ENCODE results near the gene PLOD2. TPM values are rescaled to one million over a fixed set of nuclear protein-coding genes. Genes with fewer than 3 reads are reported as not detected.
"Not testable (repeated sequence)": the region's sequence is repeated elsewhere in the genome, so short reads cannot be mapped to it uniquely, and the experiment has no call there.

PLOD2 gene
- total RNA-seq, 3 donors from 2014 or later = 92.9 to 113 (median 101) TPM

DNA sequence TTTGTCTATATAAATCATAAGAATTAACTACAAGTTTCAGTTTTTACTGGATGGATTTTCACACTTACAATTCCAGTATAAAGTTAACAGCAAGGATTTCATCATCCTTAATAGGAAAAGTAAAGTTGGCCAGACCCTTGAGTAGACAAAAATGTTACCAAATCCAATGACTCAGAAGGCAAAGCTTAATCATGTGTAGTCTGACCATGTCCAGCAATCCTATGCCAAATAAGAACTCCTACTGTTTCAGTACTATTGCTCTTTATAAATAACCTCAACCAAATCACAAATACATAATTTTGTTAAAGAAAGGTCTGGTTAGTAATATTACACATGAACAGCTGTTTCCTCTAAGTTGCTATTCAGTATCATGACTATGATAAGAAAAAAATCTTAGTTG lies 35.0 kb downstream of the PLOD2 start:
- Histone ChIP-seq H3K4me1 (ENCODE audit: low read depth) (no peaks in the 10 kb centered on the region), H3K9me3 (no peaks in the 10 kb centered on the region), H3K4me3 (no peak overlapping the region), H3K36me3 (ENCODE audit: low read depth) (no peaks in the 10 kb centered on the region)
- TF ChIP-seq, protein P1, sequence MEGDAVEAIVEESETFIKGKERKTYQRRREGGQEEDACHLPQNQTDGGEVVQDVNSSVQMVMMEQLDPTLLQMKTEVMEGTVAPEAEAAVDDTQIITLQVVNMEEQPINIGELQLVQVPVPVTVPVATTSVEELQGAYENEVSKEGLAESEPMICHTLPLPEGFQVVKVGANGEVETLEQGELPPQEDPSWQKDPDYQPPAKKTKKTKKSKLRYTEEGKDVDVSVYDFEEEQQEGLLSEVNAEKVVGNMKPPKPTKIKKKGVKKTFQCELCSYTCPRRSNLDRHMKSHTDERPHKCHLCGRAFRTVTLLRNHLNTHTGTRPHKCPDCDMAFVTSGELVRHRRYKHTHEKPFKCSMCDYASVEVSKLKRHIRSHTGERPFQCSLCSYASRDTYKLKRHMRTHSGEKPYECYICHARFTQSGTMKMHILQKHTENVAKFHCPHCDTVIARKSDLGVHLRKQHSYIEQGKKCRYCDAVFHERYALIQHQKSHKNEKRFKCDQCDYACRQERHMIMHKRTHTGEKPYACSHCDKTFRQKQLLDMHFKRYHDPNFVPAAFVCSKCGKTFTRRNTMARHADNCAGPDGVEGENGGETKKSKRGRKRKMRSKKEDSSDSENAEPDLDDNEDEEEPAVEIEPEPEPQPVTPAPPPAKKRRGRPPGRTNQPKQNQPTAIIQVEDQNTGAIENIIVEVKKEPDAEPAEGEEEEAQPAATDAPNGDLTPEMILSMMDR (IDR thresholded peaks at IDR 0.05) = no peak
- DNase-seq (no peak), ATAC-seq (peak; percentile 13)
- intact Hi-C loops (cut with DNase I, micrococcal nuclease) = no loop called here

DNA sequence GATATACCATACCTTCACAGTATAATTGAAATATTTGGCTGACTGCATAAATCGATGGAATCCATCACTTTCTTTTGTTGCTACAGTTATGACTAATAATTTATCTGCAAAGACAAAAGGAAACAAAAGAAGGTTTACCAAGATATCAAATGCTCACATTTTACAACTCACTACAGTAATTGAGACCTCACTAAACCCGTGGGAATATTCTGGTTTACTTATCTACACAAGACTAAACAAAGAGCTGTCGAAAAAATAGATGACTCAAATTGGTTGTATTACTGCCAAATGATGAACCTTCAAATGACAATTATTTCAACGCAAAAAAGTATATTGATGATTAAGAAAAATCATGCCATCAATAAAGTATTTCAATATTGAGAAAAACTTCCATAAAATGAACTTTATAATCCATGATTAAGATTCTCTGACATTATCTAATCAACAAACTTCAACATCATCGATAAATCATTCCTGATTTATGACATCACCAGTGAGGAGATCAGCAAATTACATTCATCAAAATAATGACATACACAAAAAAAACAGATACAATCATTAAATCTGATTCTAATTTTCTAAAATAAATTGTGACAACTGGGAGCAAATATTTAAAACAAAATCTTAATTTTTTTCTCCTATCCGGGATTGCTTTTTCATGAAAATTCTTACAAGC lies 36.7 kb downstream of the PLOD2 start:
- Histone ChIP-seq H3K4me1 (ENCODE audit: low read depth) (no peaks in the 10 kb centered on the region), H3K4me3 (no peak overlapping the region), H3K9me3 (no peaks in the 10 kb centered on the region), H3K36me3 (ENCODE audit: low read depth) (no peaks in the 10 kb centered on the region)
- ATAC-seq = no peak
- DNase-seq = no peak
- intact Hi-C loops (cut with DNase I, micrococcal nuclease) = no loop called here
- TF ChIP-seq, protein P1 (IDR thresholded peaks at IDR 0.05) = no peak

DNA sequence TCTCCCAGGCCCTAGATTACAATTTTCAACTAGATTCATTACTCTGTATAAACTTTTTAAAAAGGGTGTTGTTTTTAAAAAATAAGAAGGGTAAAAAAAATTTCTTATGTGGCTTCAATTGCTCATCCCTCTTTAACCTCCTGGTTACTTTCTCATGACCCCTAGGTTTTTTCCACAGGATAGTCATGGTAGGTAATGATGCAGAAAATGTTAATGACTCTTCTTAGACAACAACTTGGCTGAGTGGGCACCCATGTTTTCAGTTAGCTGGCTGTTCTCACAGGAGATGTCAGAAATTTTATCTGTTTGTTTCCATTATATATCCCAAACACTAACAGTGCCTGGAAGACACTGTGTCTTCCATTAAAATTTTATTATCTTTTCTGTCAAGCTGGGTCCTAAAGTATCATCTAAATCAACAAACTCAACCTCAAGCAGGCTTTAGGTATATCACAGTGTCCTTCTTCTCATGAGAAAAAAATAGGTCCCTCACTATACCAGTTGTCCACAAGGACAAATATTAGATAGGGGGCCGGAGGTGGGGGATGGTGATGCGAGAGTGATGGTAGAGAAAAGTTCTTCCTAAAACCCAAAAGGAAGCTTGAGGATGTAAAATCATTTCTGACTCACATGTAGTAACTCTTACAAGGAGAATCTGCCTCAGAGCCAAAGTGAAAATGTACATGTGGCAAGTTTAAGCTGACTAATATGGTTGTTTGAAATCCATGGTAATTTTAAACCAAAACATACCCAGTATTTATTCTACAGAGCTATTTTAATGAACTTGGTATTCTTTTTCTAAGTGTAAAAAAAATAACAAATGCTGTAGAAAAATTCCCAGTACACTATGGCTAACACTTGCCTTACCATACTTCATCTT lies 43.3 kb downstream of the PLOD2 start:
- no peak for ATAC-seq
- no peaks in the 10 kb centered on the region for H3K4me1 ChIP-seq (ENCODE audit: low read depth)

DNA sequence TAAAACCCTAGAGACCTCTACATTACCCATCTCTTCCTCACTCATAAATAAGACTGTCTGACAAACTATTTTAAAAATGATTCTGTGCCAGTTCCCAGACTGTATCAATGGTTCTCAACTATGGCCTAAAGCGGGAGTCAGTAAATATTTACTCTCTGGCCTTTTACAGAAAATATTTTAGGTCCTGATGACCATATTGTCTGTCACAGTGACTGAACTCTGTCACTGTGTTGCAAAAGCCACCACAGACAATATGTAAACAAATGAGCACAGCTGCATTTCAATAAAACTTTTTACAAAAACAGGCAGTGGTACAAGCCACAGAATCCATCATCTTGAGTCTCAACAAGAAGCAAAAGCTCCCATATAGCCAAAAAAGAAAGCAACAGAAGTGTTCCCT lies 45.4 kb downstream of the PLOD2 start:
- Histone ChIP-seq H3K36me3 (ENCODE audit: low read depth) (no peaks in the 10 kb centered on the region), H3K4me1 (ENCODE audit: low read depth) (peaks cover 5% of the 10 kb centered on the region), H3K9me3 (peaks cover 8% of the 10 kb centered on the region), H3K4me3 (no peak overlapping the region)
- DNase-seq (no peak), ATAC-seq (no peak)
- TF ChIP-seq, protein P1 (IDR thresholded peaks at IDR 0.05) = no peak
- intact Hi-C loops (cut with DNase I, micrococcal nuclease) = no loop called here

More for the DNA sequence above, 43.3 kb downstream of the PLOD2 start:
- Histone ChIP-seq H3K9me3 (peaks cover 8% of the 10 kb centered on the region), H3K36me3 (ENCODE audit: low read depth) (no peaks in the 10 kb centered on the region), H3K4me3 (no peak overlapping the region)
- TF ChIP-seq, protein P1 (IDR thresholded peaks at IDR 0.05) = no peak
- intact Hi-C loops (cut with DNase I, micrococcal nuclease) = no loop called here
- DNase-seq = no peak

DNA sequence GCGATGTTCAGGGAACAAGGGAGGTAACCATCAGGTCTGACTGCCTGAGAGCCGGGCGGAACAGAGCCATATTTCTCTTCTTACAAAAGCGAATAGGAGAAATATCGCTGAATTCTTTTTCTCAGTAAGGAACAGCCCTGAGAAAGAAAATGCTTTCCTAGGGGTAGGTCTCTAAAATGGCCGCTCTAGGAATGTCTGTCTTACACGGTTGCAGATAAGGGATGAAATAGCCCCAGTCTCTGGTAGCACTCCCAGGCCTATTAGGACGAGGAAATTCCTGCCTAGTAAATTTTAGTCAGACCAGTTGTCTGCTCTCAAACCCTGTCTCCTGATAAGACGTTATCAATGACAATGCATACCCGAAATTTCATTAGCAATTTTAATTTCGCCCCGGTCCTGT lies 47.2 kb downstream of the PLOD2 start:
- intact Hi-C loops (cut with DNase I, micrococcal nuclease); H3K36me3 ChIP-seq (ENCODE audit: low read depth); ATAC-seq; H3K4me1 ChIP-seq (ENCODE audit: low read depth); DNase-seq; H3K9me3 ChIP-seq; H3K4me3 ChIP-seq: not testable (repeated sequence)

DNA sequence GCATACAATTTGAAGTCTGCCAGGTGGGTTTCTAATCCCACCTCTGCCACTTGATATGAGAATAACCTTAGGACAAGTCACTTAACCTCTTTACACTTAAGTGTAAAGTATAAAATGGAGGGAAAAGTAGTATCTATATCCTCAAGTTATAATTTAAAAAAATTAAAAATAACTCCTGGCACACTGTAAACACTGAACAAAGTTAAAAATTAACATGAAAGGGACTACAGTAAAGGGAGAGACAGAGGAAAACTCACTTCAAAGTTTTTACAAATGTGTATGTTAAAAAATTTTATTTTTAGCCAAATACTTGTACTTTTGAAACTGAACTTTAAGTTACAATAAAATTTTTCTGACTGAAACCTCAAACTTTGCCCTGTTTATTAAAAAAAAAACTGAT lies 49.6 kb downstream of the PLOD2 start:
- DNase-seq (no peak), ATAC-seq (no peak)
- peaks cover 8% of the 10 kb centered on the region for H3K9me3 ChIP-seq
- intact Hi-C loops (cut with DNase I, micrococcal nuclease) = no loop called here
- H3K36me3 ChIP-seq (ENCODE audit: low read depth) = no peaks in the 10 kb centered on the region
- H3K4me1 ChIP-seq (ENCODE audit: low read depth) = peaks cover 5% of the 10 kb centered on the region
- no peak overlapping the region for H3K4me3 ChIP-seq
- TF ChIP-seq, protein P1 (IDR thresholded peaks at IDR 0.05) = no peak

Measured in mucosa of descending colon (tissue), 3 donors.